VCaP (cell line): ENCODE measurements around the gene C11orf54.

Experiments
- H3K27ac ChIP-seq: fragments of 450-650 bp; 2 replicates; pipeline ENCODE4 v1.5.1; 2017
- TF ChIP-seq, protein P1 (sequence below): fragments of 450-650 bp; conservative IDR thresholded peaks from 2 replicates; pipeline ENCODE4 v1.5.1; 2017; ENCODE audit warnings: mild to moderate bottlenecking, moderate library complexity

Gene C11orf54

DNA sequence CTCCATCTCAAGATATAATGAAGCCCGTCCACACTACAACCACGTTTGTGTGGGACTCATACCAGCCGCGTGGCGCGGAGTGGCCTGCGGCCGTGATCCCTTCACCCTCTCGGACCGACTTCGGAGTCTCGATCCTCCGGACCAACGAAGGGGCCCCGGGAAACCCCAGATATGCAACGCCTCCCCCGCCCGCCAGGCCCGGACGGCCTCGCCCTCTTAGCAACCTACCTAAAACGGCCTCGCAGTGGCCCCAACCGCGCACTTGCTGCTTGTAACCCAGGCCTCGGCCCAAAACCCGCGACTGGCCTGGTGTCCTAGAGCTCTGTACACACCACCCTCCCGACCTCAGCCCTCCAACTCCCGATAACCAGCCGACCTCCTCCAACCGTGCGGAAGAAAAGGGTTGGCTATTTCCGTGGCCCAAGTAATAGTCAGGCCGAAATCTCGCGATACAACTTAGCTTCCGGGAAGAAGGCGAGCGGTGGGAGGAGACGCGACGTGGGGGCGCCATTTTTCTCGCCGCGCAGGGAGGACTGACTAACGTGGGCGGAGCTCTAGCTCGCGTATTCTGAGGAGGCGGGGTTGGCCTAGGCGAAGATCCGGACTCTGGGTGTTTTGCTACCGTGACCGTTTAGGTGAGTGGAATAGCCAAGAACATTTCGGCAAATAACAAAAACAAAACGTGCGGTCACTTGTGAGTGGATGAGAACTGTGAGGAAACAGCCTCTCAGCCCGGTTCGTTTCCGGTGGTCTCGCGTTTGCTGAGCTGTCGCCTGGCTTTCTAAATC, at the start of gene C11orf54, which contains the start of gene TAF1D:
Gene C11orf54, plus strand, starts transcription at position 579 of the 788 bp plus-strand sequence. CDS start 5,722 bp downstream, outside the sequence.
Gene TAF1D, minus strand, starts transcription at position 402 of the 788 bp plus-strand sequence. CDS start 2,191 bp downstream, outside the sequence.
- TF ChIP-seq, protein P1, sequence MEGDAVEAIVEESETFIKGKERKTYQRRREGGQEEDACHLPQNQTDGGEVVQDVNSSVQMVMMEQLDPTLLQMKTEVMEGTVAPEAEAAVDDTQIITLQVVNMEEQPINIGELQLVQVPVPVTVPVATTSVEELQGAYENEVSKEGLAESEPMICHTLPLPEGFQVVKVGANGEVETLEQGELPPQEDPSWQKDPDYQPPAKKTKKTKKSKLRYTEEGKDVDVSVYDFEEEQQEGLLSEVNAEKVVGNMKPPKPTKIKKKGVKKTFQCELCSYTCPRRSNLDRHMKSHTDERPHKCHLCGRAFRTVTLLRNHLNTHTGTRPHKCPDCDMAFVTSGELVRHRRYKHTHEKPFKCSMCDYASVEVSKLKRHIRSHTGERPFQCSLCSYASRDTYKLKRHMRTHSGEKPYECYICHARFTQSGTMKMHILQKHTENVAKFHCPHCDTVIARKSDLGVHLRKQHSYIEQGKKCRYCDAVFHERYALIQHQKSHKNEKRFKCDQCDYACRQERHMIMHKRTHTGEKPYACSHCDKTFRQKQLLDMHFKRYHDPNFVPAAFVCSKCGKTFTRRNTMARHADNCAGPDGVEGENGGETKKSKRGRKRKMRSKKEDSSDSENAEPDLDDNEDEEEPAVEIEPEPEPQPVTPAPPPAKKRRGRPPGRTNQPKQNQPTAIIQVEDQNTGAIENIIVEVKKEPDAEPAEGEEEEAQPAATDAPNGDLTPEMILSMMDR = no peak
- H3K27ac ChIP-seq = peak within 1 kb of the TSS; percentile 99

DNA sequence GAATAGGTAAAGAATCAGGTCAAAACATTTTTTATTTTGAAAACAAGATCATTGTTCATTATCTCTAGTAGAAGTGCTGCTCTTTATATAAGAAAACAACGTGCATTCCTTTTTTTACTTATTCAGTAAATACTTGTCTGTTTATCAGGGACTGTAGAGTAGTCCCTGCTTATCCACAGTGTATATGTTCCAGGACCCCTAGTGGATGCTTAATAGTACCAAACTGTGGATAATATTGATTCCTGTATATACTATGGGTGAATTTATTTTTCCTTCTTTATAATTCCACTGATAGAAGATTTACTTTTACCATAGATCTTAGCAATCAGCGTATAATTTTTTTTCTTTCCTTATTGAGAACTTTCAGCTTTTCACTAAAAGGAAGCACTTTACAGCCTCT, 47.4 kb upstream of the C11orf54 start:
- no peak overlapping the region for H3K27ac ChIP-seq
- TF ChIP-seq, protein P1 = peak; percentile 46

DNA sequence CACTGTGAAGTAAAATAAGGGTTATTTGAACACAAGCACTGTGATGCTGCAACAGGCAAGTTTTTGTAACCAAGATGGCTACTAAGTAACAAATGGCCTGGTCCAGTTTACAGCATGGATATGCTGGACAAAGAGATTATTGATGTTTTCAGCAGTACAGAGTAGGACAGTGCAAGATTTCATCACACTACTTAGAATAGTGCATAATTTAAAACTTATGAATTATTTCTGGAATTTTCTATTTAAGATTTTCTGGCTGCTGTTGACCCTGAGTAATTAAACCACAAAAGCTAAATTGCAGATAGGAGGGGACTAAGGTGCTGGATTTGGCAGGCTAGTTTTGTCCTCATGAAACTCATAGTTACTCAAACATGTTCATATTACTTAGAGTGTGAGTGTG, 46.9 kb upstream of the C11orf54 start:
- TF ChIP-seq, protein P1 = no peak
- H3K27ac ChIP-seq = no peak overlapping the region

DNA sequence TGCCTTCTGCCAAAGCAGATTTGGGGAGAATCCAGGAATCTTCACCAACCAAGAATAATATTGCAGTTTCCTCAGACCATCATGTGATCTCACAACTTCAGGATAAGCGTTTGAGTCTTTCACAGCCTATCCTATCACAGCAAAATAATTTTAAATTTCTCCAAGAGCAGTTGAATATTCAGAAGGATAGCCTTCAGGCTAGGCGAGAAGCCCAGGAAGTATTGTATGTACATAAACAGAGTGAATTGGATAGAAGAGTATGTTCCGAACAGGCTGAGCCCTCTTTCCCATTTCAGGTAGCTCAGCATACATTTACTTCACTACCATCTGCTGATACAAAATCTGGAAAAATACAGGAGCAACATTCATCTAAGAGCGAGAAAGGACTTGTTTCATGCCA, 43.9 kb upstream of the C11orf54 start:
- TF ChIP-seq, protein P1 = no peak
- H3K27ac ChIP-seq = no peak overlapping the region

DNA sequence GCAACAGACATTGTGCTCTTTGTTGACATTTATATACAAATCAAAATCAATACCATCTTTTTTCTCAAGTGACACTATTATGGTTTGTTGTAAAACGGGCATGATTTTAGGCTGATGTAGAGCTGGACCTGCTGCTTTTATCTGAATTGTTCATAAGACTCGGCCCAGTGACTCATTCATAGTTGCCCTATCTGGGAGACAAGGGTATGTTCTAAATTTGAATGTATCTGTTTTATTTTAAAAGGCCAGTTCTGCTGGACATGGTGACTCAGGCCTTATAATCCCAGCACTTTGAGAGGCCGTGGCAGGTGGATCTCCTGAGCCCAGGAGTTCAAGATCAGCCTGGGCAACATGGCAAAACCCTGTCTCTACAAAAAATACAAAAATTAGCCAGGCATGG, 40.6 kb upstream of the C11orf54 start:
- TF ChIP-seq, protein P1 = no peak
- no peak overlapping the region for H3K27ac ChIP-seq

DNA sequence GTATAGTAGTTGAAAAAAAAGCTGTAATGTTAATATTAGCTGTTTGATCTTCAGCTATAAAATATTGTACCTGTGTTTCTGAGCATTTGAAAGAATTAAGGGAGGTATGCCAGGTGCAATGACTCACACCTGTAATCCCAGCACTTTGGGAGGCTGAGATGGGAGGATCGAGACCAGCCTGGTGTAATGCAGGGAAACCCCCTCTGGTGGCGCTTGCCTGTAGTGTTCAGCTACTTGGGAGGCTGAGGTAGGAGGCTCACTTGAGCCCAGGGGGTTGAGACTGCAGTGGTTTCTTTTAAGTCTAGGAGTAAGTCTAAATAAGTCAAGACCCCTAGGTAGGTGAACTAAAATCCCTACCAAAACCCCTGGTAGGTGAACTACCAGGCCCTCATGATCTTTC, 37.2 kb upstream of the C11orf54 start:
- TF ChIP-seq, protein P1 = 0 out of 2 replicates have a peak, but pooled peaks have one; percentile 11
- H3K27ac ChIP-seq = no peak overlapping the region

DNA sequence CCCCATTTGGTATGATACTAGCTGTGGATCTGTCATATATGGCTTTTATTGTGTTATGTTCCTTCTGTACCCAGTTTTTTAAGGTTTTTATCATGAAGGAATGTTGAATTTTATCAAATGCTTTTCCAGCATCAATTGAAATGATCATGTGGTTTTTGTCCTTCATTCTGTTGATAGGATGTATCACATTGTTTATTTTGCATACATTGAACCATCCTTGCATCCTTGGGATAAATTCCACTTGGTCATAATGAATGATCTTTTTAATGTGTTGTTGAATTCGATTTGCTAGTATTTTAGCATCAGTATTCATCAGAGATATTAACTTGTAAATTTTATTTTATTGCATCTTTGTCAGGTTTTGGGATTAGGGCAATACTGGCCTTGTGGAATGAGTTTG, 31.2 kb upstream of the C11orf54 start:
- TF ChIP-seq, protein P1 = no peak

More for the DNA sequence above, 31.2 kb upstream of the C11orf54 start:
- no peak overlapping the region for H3K27ac ChIP-seq
